GM13976 (cell line): Measurements from ENCODE around the gene HTT.

Experiments
- DNase-seq: peaks from one replicate; pipeline ENCODE4 v3.0.0; 2012; ENCODE audit warnings: low spot score
- CTCF ChIP-seq: IDR thresholded peaks from 2 replicates; pipeline ENCODE4 v1.5.1; 2012; ENCODE audit warnings: borderline replicate concordance, mild to moderate bottlenecking; ENCODE audit not compliant: insufficient read depth; ENCODE audit errors: extremely low read depth, missing control alignments, control extremely low read depth
- in situ Hi-C: fragments of 300-500 bp; cut with MboI; formaldehyde crosslinking; loops from one replicate; pipeline ENCODE4 v1.12.0; 2022; ENCODE audit warnings: low sequenced_read_pairs, mixed read lengths, inconsistent platforms; ENCODE audit not compliant: unreplicated experiment

Gene HTT

GRCh38 chr4:3261411-3262207, 187.1 kb downstream of the HTT start:
- no peak for TF ChIP-seq CTCF
- in situ Hi-C loops: no loop called here

GRCh38 chr4:3262208-3263052, 187.9 kb downstream of the HTT start:
- in situ Hi-C loops: no loop called here
- DNase-seq: no peak
- no peak for TF ChIP-seq CTCF

More at GRCh38 chr4:3261411-3262207, 187.1 kb downstream of the HTT start:
- no peak for DNase-seq

- no peak for TF ChIP-seq CTCF
- in situ Hi-C loops: no loop called here
- no peak for DNase-seq
These were observed 188.8 kb downstream of the HTT start for GRCh38 chr4:3263053-3263875.

GRCh38 chr4:3263876-3264193, 189.4 kb downstream of the HTT start:
- in situ Hi-C loops: no loop called here
- DNase-seq: no peak
- TF ChIP-seq CTCF: no peak

- DNase-seq: no peak
- in situ Hi-C loops: no loop called here
- TF ChIP-seq CTCF: no peak
These were observed 191.6 kb downstream of the HTT start for GRCh38 chr4:3266076-3266475.
